Measurements from ENCODE around the gene MAN1C1.

MAN1C1 gene

GRCh38 chr1:25641931-25642573, 25.5 kb downstream of the MAN1C1 start:
- ChIA-PET POLR2A (ENCODE audit: low non-redundant PET) (no interaction called here), CTCF (interaction anchor here (0.7 kb wide), 1 partner anchor 248 kb away, joined by 3 read pairs; no protein-coding TSS in a partner anchor)
- no peak for TF ChIP-seq CTCF (conservative IDR thresholded peaks at IDR 0.05; ENCODE audit: low read depth)
- no peak for DNase-seq (ENCODE audit: low spot score)
- H3K27ac ChIP-seq: no peak overlapping the region

GRCh38 chr1:25642574-25643108, 26.1 kb downstream of the MAN1C1 start:
- no peak overlapping the region for H3K27ac ChIP-seq
- no peak for DNase-seq (ENCODE audit: low spot score)
- no peak for TF ChIP-seq CTCF (conservative IDR thresholded peaks at IDR 0.05; ENCODE audit: low read depth)
- POLR2A ChIA-PET (ENCODE audit: low non-redundant PET): no interaction called here
- CTCF ChIA-PET: interaction anchor here (0.7 kb wide), 1 partner anchor 247 kb away, joined by 3 read pairs; no protein-coding TSS in a partner anchor

DNA sequence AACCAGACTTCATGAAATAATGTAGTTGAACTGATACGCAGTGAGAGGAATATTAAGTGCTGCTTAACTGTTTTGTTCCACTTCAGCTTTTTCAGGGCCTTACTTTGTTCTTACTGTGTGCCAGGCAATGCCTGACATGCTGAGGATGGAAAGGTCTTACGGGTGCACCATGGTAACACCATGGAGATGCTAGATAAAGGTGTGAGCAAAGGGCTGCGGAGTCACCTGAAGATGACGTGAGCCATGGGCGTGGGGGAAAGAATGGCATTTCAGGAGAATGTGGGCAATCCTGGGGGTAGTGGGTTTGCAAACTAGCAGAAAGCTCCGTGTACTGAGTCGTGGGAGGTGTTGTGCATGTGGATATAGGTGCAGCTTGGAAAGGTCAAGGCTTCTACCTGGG, 27.3 kb downstream of the MAN1C1 start:
- ChIA-PET POLR2A (ENCODE audit: low non-redundant PET) (no interaction called here), CTCF (no interaction called here)
- no peak for TF ChIP-seq CTCF (conservative IDR thresholded peaks at IDR 0.05; ENCODE audit: low read depth)
- no peak for DNase-seq (ENCODE audit: low spot score)
- H3K27ac ChIP-seq: no peak overlapping the region

GRCh38 chr1:25644962-25645361, 28.4 kb downstream of the MAN1C1 start:
- POLR2A ChIA-PET (ENCODE audit: low non-redundant PET): no interaction called here
- CTCF ChIA-PET: no interaction called here
- DNase-seq (ENCODE audit: low spot score): no peak
- TF ChIP-seq CTCF (conservative IDR thresholded peaks at IDR 0.05; ENCODE audit: low read depth): no peak
- no peak overlapping the region for H3K27ac ChIP-seq

GRCh38 chr1:25645637-25646400, 29.2 kb downstream of the MAN1C1 start:
- DNase-seq (ENCODE audit: low spot score): no peak
- TF ChIP-seq CTCF (conservative IDR thresholded peaks at IDR 0.05; ENCODE audit: low read depth): no peak
- ChIA-PET POLR2A (ENCODE audit: low non-redundant PET) (no interaction called here), CTCF (no interaction called here)
- no peak overlapping the region for H3K27ac ChIP-seq

DNA sequence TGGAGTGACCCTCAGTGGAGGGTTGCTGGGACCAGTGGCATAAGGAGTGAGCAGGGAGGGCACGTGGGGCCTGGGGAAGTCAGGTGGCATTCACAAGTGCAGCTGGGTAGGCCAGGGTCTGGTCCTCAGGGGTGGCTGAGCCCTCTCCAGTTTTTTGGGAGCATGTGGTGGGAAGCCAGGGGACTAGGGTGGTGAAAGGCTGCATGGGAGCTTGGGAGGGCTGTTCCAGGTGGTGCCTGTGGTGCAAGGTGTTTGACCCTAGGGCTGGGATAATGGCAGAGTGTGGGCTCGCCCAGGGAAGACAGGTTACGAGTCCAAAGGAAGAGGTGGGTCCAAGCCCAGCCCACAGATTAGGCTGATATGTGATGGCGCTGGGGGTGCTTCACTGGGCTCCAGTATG, 30.5 kb downstream of the MAN1C1 start:
- ChIA-PET CTCF (interaction anchor here (0.6 kb wide), 1 partner anchor 9 kb away, joined by 3 read pairs; no protein-coding TSS in a partner anchor), POLR2A (ENCODE audit: low non-redundant PET) (no interaction called here)
- no peak for DNase-seq (ENCODE audit: low spot score)
- no peak overlapping the region for H3K27ac ChIP-seq
- TF ChIP-seq CTCF (conservative IDR thresholded peaks at IDR 0.05; ENCODE audit: low read depth): no peak

All from RWPE1 (cell line).